ENCODE measurements around the gene ESYT2. TPM values are rescaled to one million over a fixed set of nuclear protein-coding genes. Genes with fewer than 3 reads are reported as not detected.

ESYT2 gene
- total RNA-seq, 1 experiment from 2014 or later: 59.4 TPM

GRCh38 chr7:158710651-158711102 is 118.6 kb downstream of the ESYT2 start:
- intact Hi-C loops (cut with micrococcal nuclease; ENCODE audit: unreplicated experiment): no loop called here
- no peaks in the 10 kb centered on the region for H3K27me3 Mint-ChIP-seq (ENCODE audit: insufficient read depth, unreplicated experiment)
- Histone ChIP-seq H3K27me3 (replicated peaks; ENCODE audit: control insufficient read depth, insufficient read depth, low read length) (no peaks in the 10 kb centered on the region), H3K9me3 (peaks cover 8% of the 10 kb centered on the region; the same call in 1 of the 2 replicates), H3K4me1 (0 out of 2 replicates have a peak, but pooled peaks cover under 1% of the 10 kb centered on the region), H3K36me3 (ENCODE audit: control insufficient read depth, insufficient read depth, low read length) (no peaks in the 10 kb centered on the region), H3K4me3 (ENCODE audit: low read depth, low read length) (no peak overlapping the region)
- no peak for TF ChIP-seq CTCF (IDR thresholded peaks at IDR 0.05; ENCODE audit: insufficient read depth in 1 of 2, low read depth in 1 of 2, low read length in 1 of 2, severe bottlenecking in 1 of 2, unreplicated experiment in 1 of 2)
- CTCF ChIA-PET: no interaction called here
- no peak for DNase-seq
- no peak overlapping the region for H3K4me3 Mint-ChIP-seq (ENCODE audit: unreplicated experiment)
- POLR2A ChIA-PET: no interaction called here
- BruUV-seq (replicated peaks): no TSS peak
- H3K4me1 Mint-ChIP-seq (ENCODE audit: low read depth, unreplicated experiment): peaks cover 9% of the 10 kb centered on the region
- H3K36me3 Mint-ChIP-seq (ENCODE audit: insufficient read depth, unreplicated experiment): no peaks in the 10 kb centered on the region
- H3K27ac Mint-ChIP-seq (ENCODE audit: unreplicated experiment): no peak overlapping the region
- H3K9me3 Mint-ChIP-seq (ENCODE audit: unreplicated experiment): no peaks in the 10 kb centered on the region

- Mint-ChIP-seq H3K9me3 (ENCODE audit: unreplicated experiment) (no peaks in the 10 kb centered on the region), H3K4me3 (ENCODE audit: unreplicated experiment) (no peak overlapping the region), H3K36me3 (ENCODE audit: insufficient read depth, unreplicated experiment) (peaks cover 10% of the 10 kb centered on the region), H3K4me1 (ENCODE audit: low read depth, unreplicated experiment) (peaks cover 24% of the 10 kb centered on the region), H3K27me3 (ENCODE audit: insufficient read depth, unreplicated experiment) (no peaks in the 10 kb centered on the region), H3K27ac (ENCODE audit: unreplicated experiment) (no peak overlapping the region)
- TF ChIP-seq CTCF (IDR thresholded peaks at IDR 0.05; ENCODE audit: insufficient read depth in 1 of 2, low read depth in 1 of 2, low read length in 1 of 2, severe bottlenecking in 1 of 2, unreplicated experiment in 1 of 2): no peak
- H3K9me3 ChIP-seq: peaks cover 8% of the 10 kb centered on the region; the same call in 1 of the 2 replicates
- peaks cover 12% of the 10 kb centered on the region for H3K4me1 ChIP-seq
- no TSS peak for BruUV-seq (replicated peaks)
- ChIA-PET POLR2A (interaction anchor here (0.6 kb wide), 1 partner anchor 148 kb away, joined by 8 read pairs; no protein-coding TSS in a partner anchor), CTCF (no interaction called here)
- no peaks in the 10 kb centered on the region for H3K36me3 ChIP-seq (ENCODE audit: control insufficient read depth, insufficient read depth, low read length)
- H3K4me3 ChIP-seq (ENCODE audit: low read depth, low read length): no peak overlapping the region
- no peaks in the 10 kb centered on the region for H3K27me3 ChIP-seq (replicated peaks; ENCODE audit: control insufficient read depth, insufficient read depth, low read length)
- no peak for DNase-seq
- intact Hi-C loops (cut with micrococcal nuclease; ENCODE audit: unreplicated experiment): loop anchor here (10.0 kb wide), 1 partner anchor 157 kb away; no protein-coding TSS in a partner anchor
Measured at GRCh38 chr7:158707610-158708009, 121.7 kb downstream of the ESYT2 start.

- Histone ChIP-seq H3K9me3 (peaks cover 8% of the 10 kb centered on the region; the same call in 1 of the 2 replicates), H3K27me3 (replicated peaks; ENCODE audit: control insufficient read depth, insufficient read depth, low read length) (no peaks in the 10 kb centered on the region), H3K4me3 (ENCODE audit: low read depth, low read length) (no peak overlapping the region), H3K36me3 (ENCODE audit: control insufficient read depth, insufficient read depth, low read length) (no peaks in the 10 kb centered on the region), H3K4me1 (peaks cover 12% of the 10 kb centered on the region)
- H3K36me3 Mint-ChIP-seq (ENCODE audit: insufficient read depth, unreplicated experiment): peaks cover 10% of the 10 kb centered on the region
- H3K4me1 Mint-ChIP-seq (ENCODE audit: low read depth, unreplicated experiment): peaks cover 24% of the 10 kb centered on the region
- ChIA-PET CTCF (no interaction called here), POLR2A (no interaction called here)
- no peaks in the 10 kb centered on the region for H3K9me3 Mint-ChIP-seq (ENCODE audit: unreplicated experiment)
- no peak for DNase-seq
- H3K4me3 Mint-ChIP-seq (ENCODE audit: unreplicated experiment): peak overlapping the region; percentile 87
- intact Hi-C loops (cut with micrococcal nuclease; ENCODE audit: unreplicated experiment): loop anchor here (10.0 kb wide), 1 partner anchor 158 kb away; no protein-coding TSS in a partner anchor
- BruUV-seq (replicated peaks): no TSS peak
- H3K27me3 Mint-ChIP-seq (ENCODE audit: insufficient read depth, unreplicated experiment): no peaks in the 10 kb centered on the region
- TF ChIP-seq CTCF (IDR thresholded peaks at IDR 0.05; ENCODE audit: insufficient read depth in 1 of 2, low read depth in 1 of 2, low read length in 1 of 2, severe bottlenecking in 1 of 2, unreplicated experiment in 1 of 2): no peak
- H3K27ac Mint-ChIP-seq (ENCODE audit: unreplicated experiment): peak overlapping the region; percentile 51
Measured at GRCh38 chr7:158706710-158707590, 122.4 kb downstream of the ESYT2 start.

All from Caco-2 (cell line).